Right atrium auricular region (tissue), 2 donors: ENCODE measurements around the gene ACOXL. TPM values are rescaled to one million over a fixed set of nuclear protein-coding genes. Genes with fewer than 3 reads are reported as not detected.
A peak's percentile ranks its signal among the peaks of the same experiment; 100 is the strongest.

Experiments used
- DNase-seq: peaks from one replicate; pipeline ENCODE4 v3.0.0-alpha.2; 2019; ENCODE audit warnings: low spot score
- H3K27ac ChIP-seq, 2 donors: fragments of 200-600 bp; sonication (generic); 1 replicate in 1 of 2; 2 replicates in 1 of 2; pipeline ENCODE4 v1.5.1; 2016 to 2019
- H3K27me3 ChIP-seq, 2 donors: fragments of 200-600 bp; sonication (generic); one replicate each; pipeline versions ENCODE4 v1.5.1 to v1.6.0; 2017 to 2019
- H3K36me3 ChIP-seq: fragments of 200-600 bp; sonication (generic); one replicate; pipeline ENCODE4 v1.5.1; 2016
- H3K4me1 ChIP-seq, 2 donors: fragments of 200-600 bp; sonication (generic); one replicate each; pipeline versions ENCODE4 v1.5.1 to v1.6.0; 2017 to 2019
- H3K4me3 ChIP-seq, 2 donors: fragments of 200-600 bp; sonication (generic); 1 replicate in 1 of 2; 2 replicates in 1 of 2; pipeline ENCODE4 v1.5.1; 2017 to 2019; ENCODE audit warnings: mild to moderate bottlenecking in 1 of 2, moderate library complexity in 1 of 2
- H3K9me3 ChIP-seq, 2 donors: fragments of 200-600 bp; sonication (generic); one replicate each; pipeline ENCODE4 v1.5.1; 2019
- total RNA-seq, 2 donors: library from RNA; depleted of rRNA; stranded (reverse); fragments of >200 nt; gene quantifications; one replicate each; pipeline ENCODE4 v1.1.0, GENCODE V29; 2016
- TF ChIP-seq, protein P1 (sequence below), 2 donors: fragments of 200-600 bp; sonication (generic); IDR thresholded peaks; one replicate each; pipeline ENCODE4 v1.5.1; 2019; ENCODE audit warnings: antibody characterized with exemption in 2 of 2

Gene ACOXL
- total RNA-seq, 2 donors from 2014 or later: 0.33 to 0.55 TPM

DNA sequence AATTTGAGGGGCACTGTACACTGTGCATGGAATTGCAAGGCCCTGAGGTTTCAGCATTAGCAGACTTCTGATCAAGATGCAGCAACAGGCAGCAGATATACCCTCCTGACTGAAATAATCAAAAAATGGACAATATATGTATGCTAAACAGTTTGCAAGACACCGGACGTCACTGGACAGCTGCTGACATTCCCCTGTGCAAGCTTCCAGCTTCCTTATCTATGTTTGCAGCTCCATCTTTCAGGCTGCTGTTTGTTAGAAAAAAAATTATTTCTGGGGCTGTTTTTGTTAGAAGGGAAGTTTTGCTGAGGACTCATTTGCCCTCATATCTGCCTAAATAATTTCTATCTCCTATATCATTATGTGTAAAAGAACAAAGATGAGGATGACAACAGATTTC is 208.9 kb downstream of the ACOXL start:
- DNase-seq: no peak
- Histone ChIP-seq H3K4me1 (no peaks in the 10 kb centered on the region), H3K4me3 (no peak overlapping the region), H3K36me3 (no peaks in the 10 kb centered on the region), H3K27ac (no peak overlapping the region), H3K9me3 (no peaks in the 10 kb centered on the region), H3K27me3 (no peaks in the 10 kb centered on the region)
- TF ChIP-seq, protein P1, sequence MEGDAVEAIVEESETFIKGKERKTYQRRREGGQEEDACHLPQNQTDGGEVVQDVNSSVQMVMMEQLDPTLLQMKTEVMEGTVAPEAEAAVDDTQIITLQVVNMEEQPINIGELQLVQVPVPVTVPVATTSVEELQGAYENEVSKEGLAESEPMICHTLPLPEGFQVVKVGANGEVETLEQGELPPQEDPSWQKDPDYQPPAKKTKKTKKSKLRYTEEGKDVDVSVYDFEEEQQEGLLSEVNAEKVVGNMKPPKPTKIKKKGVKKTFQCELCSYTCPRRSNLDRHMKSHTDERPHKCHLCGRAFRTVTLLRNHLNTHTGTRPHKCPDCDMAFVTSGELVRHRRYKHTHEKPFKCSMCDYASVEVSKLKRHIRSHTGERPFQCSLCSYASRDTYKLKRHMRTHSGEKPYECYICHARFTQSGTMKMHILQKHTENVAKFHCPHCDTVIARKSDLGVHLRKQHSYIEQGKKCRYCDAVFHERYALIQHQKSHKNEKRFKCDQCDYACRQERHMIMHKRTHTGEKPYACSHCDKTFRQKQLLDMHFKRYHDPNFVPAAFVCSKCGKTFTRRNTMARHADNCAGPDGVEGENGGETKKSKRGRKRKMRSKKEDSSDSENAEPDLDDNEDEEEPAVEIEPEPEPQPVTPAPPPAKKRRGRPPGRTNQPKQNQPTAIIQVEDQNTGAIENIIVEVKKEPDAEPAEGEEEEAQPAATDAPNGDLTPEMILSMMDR (IDR thresholded peaks at IDR 0.05): no peak

DNA sequence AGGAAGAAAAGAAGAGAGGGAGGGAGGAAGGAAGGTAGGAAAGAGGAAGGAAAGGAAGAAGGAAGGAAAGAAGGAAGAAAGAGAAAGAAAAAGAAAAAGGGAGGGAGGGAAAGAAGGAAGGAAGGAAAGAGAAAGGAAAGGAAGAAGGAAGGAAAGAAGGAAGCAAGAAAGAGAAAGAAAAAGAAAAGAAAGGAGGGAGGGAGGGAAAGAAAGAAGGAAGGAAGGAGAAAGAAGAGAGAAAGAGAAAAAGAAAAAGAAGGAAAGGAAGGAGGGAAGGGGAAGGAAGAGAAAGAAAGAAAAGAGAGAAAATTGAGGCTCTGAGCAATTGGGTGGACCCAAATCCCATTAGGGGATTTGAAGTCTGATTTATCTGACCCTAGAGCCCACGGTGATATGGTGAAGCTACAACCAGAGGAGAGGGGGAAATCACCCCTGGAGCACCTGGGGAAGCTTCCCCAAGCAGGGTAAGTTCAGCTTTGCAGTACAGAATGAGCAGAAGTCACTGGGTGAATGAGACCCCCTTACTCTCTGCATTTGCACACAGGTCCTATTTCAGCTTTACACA is 210.8 kb downstream of the ACOXL start:
- Histone ChIP-seq H3K27ac (no peak overlapping the region), H3K9me3 (no peaks in the 10 kb centered on the region), H3K4me3 (no peak overlapping the region), H3K4me1 (peaks cover 0 to 17% of the 10 kb centered on the region in 2 donors), H3K27me3 (no peaks in the 10 kb centered on the region), H3K36me3 (no peaks in the 10 kb centered on the region)
- DNase-seq: no peak
- TF ChIP-seq, protein P1 (IDR thresholded peaks at IDR 0.05): no peak

GRCh38 chr2:110946902-110947301 is 214.5 kb downstream of the ACOXL start:
- Histone ChIP-seq H3K27ac (no peak overlapping the region), H3K4me3 (peak overlapping the region in 1 of 2 donors; percentile 11), H3K36me3 (no peaks in the 10 kb centered on the region), H3K9me3 (no peaks in the 10 kb centered on the region), H3K27me3 (no peaks in the 10 kb centered on the region), H3K4me1 (peaks cover 0 to 19% of the 10 kb centered on the region in 2 donors)
- peak; percentile 64 for DNase-seq
- TF ChIP-seq, protein P1 (IDR thresholded peaks at IDR 0.05): no peak

GRCh38 chr2:110948027-110948674 is 215.8 kb downstream of the ACOXL start:
- TF ChIP-seq, protein P1 (IDR thresholded peaks at IDR 0.05): no peak
- Histone ChIP-seq H3K4me3 (no peak overlapping the region), H3K9me3 (no peaks in the 10 kb centered on the region), H3K36me3 (no peaks in the 10 kb centered on the region), H3K27me3 (no peaks in the 10 kb centered on the region), H3K27ac (no peak overlapping the region), H3K4me1 (peaks cover 0 to 19% of the 10 kb centered on the region in 2 donors)
- DNase-seq: no peak

GRCh38 chr2:110950281-110950680 is 217.9 kb downstream of the ACOXL start:
- H3K4me1 ChIP-seq: peaks cover 0 to 19% of the 10 kb centered on the region in 2 donors
- H3K9me3 ChIP-seq: no peaks in the 10 kb centered on the region
- DNase-seq: no peak
- no peaks in the 10 kb centered on the region for H3K27me3 ChIP-seq
- no peak overlapping the region for H3K4me3 ChIP-seq
- TF ChIP-seq, protein P1 (IDR thresholded peaks at IDR 0.05): no peak
- no peak overlapping the region for H3K27ac ChIP-seq
- H3K36me3 ChIP-seq: no peaks in the 10 kb centered on the region
